22Rv1 (cell line): ENCODE results near the gene ARMC2.

ENCODE experiments used
- CTCF ChIP-seq: fragments of 450-650 bp; IDR thresholded peaks from 2 replicates; pipeline ENCODE4 v1.5.1; 2017; ENCODE audit warnings: mild to moderate bottlenecking
- ZFX ChIP-seq: fragments of 450-650 bp; IDR thresholded peaks from 2 replicates; pipeline ENCODE4 v1.6.1; 2017; ENCODE audit warnings: antibody characterized with exemption, borderline replicate concordance

GRCh38 chr6:108866798-108867197 lies 18.6 kb downstream of the ARMC2 start:
- TF ChIP-seq CTCF (no peak), ZFX (no peak)
